GM23338 (cell line): ENCODE data around the gene FOXK2. TPM values are rescaled to one million over a fixed set of nuclear protein-coding genes. Genes with fewer than 3 reads are reported as not detected.

Experiments
- ATAC-seq: fragments of 200-7000 bp; cut with Tn5 transposase; 3 replicates; pipeline ENCODE4 v1.9.1; 2020
- DNase-seq: peaks from one replicate; pipeline ENCODE4 v3.0.0-alpha.2; 2015; ENCODE audit warnings: low spot score
- H2AFZ ChIP-seq: fragments of 200-600 bp; sonication (generic); 2 replicates; pipeline ENCODE4 v1.8.0; 2016; ENCODE audit warnings: antibody characterized with exemption, mild to moderate bottlenecking, moderate library complexity
- H3F3A ChIP-seq: fragments of 200-600 bp; sonication (generic); replicated peaks from 2 replicates; pipeline ENCODE4 v1.8.0; 2017; ENCODE audit warnings: antibody characterized with exemption, mixed run types, low read depth
- H3K27ac ChIP-seq: fragments of 200-600 bp; sonication (generic); 2 replicates; pipeline ENCODE4 v1.6.1; 2016; ENCODE audit warnings: low read depth
- H3K27me3 ChIP-seq: fragments of 200-600 bp; sonication (generic); 2 replicates; pipeline ENCODE4 v1.8.0; 2016; ENCODE audit warnings: mild to moderate bottlenecking, mixed run types, moderate library complexity; ENCODE audit not compliant: insufficient read depth
- H3K36me3 ChIP-seq: fragments of 200-600 bp; sonication (generic); 2 replicates; pipeline ENCODE4 v1.8.0; 2016; ENCODE audit warnings: mild to moderate bottlenecking; ENCODE audit not compliant: insufficient read depth
- H3K4me1 ChIP-seq: fragments of 200-600 bp; sonication (generic); 2 replicates; pipeline ENCODE4 v1.8.0; 2016; ENCODE audit warnings: mild to moderate bottlenecking, moderate library complexity; ENCODE audit not compliant: insufficient read depth
- H3K4me2 ChIP-seq: fragments of 200-600 bp; sonication (generic); 2 replicates; pipeline ENCODE4 v1.7.1; 2017; ENCODE audit warnings: mixed run types
- H3K4me3 ChIP-seq: fragments of 200-600 bp; sonication (generic); 2 replicates; pipeline ENCODE4 v1.6.1; 2016; ENCODE audit warnings: mixed run types
- H3K79me2 ChIP-seq: fragments of 200-600 bp; sonication (generic); replicated peaks from 2 replicates; pipeline ENCODE4 v1.8.0; 2017; ENCODE audit warnings: mild to moderate bottlenecking; ENCODE audit not compliant: insufficient read depth
- H3K9me2 ChIP-seq: fragments of 200-600 bp; sonication (generic); 2 replicates; pipeline ENCODE4 v1.8.0; 2017; ENCODE audit not compliant: insufficient read depth
- H4K20me1 ChIP-seq: fragments of 200-600 bp; sonication (generic); replicated peaks from 2 replicates; pipeline ENCODE4 v1.8.0; 2017; ENCODE audit warnings: mild to moderate bottlenecking; ENCODE audit not compliant: insufficient read depth
- H3K27ac Mint-ChIP-seq: 2 replicates; pipeline ENCODE4 v1.8.0; 2020; ENCODE audit warnings: inconsistent platforms, mild to moderate bottlenecking, moderate library complexity, mixed read lengths
- H3K27me3 Mint-ChIP-seq: 3 replicates; pipeline ENCODE4 v1.8.0; 2022; ENCODE audit warnings: low read depth, mild to moderate bottlenecking, moderate library complexity, mixed read lengths, inconsistent platforms; ENCODE audit not compliant: insufficient read depth, poor library complexity
- H3K36me3 Mint-ChIP-seq: 3 replicates; pipeline ENCODE4 v1.8.0; 2021; ENCODE audit warnings: low read depth, mild to moderate bottlenecking, inconsistent platforms, moderate library complexity, mixed read lengths
- H3K4me1 Mint-ChIP-seq: 3 replicates; pipeline ENCODE4 v1.8.0; 2020; ENCODE audit warnings: mild to moderate bottlenecking, inconsistent platforms, mixed read lengths
- H3K4me3 Mint-ChIP-seq: 3 replicates; pipeline ENCODE4 v1.8.0; 2021; ENCODE audit warnings: moderate library complexity, mild to moderate bottlenecking, inconsistent platforms, mixed read lengths
- H3K9me3 Mint-ChIP-seq: 3 replicates; pipeline ENCODE4 v1.8.0; 2020; ENCODE audit warnings: moderate library complexity, mild to moderate bottlenecking, inconsistent platforms, mixed read lengths
- CREB1 ChIP-seq: fragments of 250-450 bp; sonication (Bioruptor Pico); IDR thresholded peaks from 2 replicates; pipeline ENCODE4 v1.5.0; 2020; ENCODE audit warnings: low read depth, mild to moderate bottlenecking, moderate library complexity
- CTCF ChIP-seq, 2 experiments: fragments of 200-600 bp in 1 of 2; sonication (generic) in 1 of 2; conservative IDR thresholded peaks; 2 replicates each; pipeline versions ENCODE4 v1.5.1 to v1.6.1; 2016 to 2017; ENCODE audit warnings: antibody characterized with exemption in 2 of 2, low read depth in 2 of 2, mild to moderate bottlenecking in 2 of 2, moderate library complexity in 1 of 2
- EZH2 ChIP-seq: fragments of 200-600 bp; sonication (generic); IDR thresholded peaks from one replicate; pipeline ENCODE4 v1.8.0; 2017; ENCODE audit warnings: antibody characterized with exemption, mild to moderate bottlenecking, low read depth; ENCODE audit not compliant: unreplicated experiment
- EZH2phosphoT487 ChIP-seq: fragments of 200-600 bp; sonication (generic); IDR thresholded peaks from one replicate; pipeline ENCODE4 v1.8.1; 2018; ENCODE audit warnings: antibody characterized with exemption; ENCODE audit not compliant: unreplicated experiment
- NANOG ChIP-seq: IDR thresholded peaks from 2 replicates; pipeline ENCODE4 v1.6.1; 2016; ENCODE audit warnings: antibody characterized with exemption, borderline replicate concordance
- POLR2AphosphoS5 ChIP-seq: IDR thresholded peaks from 2 replicates; pipeline ENCODE4 v1.6.1; 2016; ENCODE audit warnings: antibody characterized with exemption, low read depth
- STAT1 ChIP-seq: IDR thresholded peaks from one replicate; pipeline ENCODE4 v1.6.1; 2016; ENCODE audit warnings: antibody characterized with exemption; ENCODE audit not compliant: unreplicated experiment
- ZNF114 ChIP-seq: fragments of 250-450 bp; sonication (Bioruptor Pico); IDR thresholded peaks from 2 replicates; pipeline ENCODE4 v1.5.0; 2020; ENCODE audit warnings: mild to moderate bottlenecking, moderate library complexity
- ZNF331 ChIP-seq: fragments of 250-450 bp; sonication (Bioruptor Pico); IDR thresholded peaks from 2 replicates; pipeline ENCODE4 v1.5.0; 2020; ENCODE audit warnings: low read depth, mild to moderate bottlenecking, moderate library complexity
- polyA plus RNA-seq: library from polyadenylated mRNA; unstranded; fragments of >200 nt; fragmentation: Nextera tagmentation; extraction: Ambion mirVana; gene quantifications from 2 replicates; pipeline ENCODE4 v1.2.1, GENCODE V29; 2016
- total RNA-seq: library from RNA; depleted of rRNA; stranded (reverse); fragments of >200 nt; shearing (Covaris generic); gene quantifications from 2 replicates; pipeline ENCODE4 v1.2.3, GENCODE V29; 2014
- TF ChIP-seq, protein P1 (sequence below): IDR thresholded peaks from 2 replicates; pipeline ENCODE4 v1.6.1; 2016; ENCODE audit warnings: antibody characterized with exemption
- TF ChIP-seq, protein P2 (sequence below): IDR thresholded peaks from one replicate; pipeline ENCODE4 v1.6.1; 2018; ENCODE audit warnings: antibody characterized with exemption; ENCODE audit not compliant: unreplicated experiment

FOXK2 gene
- total and polyA plus RNA-seq, 2 experiments from 2014 or later, result 12.3 to 66.0 TPM

- ATAC-seq, result no peak
- Histone ChIP-seq H3K79me2 (peaks cover 8% of the 10 kb centered on the region), H3K36me3 (peaks cover 10% of the 10 kb centered on the region), H3K4me2 (no peak overlapping the region), H2AFZ (no peak overlapping the region), H4K20me1 (peaks cover 10% of the 10 kb centered on the region; the same call in 1 of the 2 replicates), H3K27me3 (no peaks in the 10 kb centered on the region), H3F3A (no peaks in the 10 kb centered on the region), H3K4me1 (no peaks in the 10 kb centered on the region), H3K4me3 (no peak overlapping the region), H3K9me2 (no peaks in the 10 kb centered on the region), H3K27ac (no peak overlapping the region)
- TF ChIP-seq ZNF331 (CRISPR knock-in tag), result no peak
- no peaks in the 10 kb centered on the region for H3K4me1 Mint-ChIP-seq
- H3K27me3 Mint-ChIP-seq, result peaks cover 2% of the 10 kb centered on the region
- H3K4me3 Mint-ChIP-seq, result no peak overlapping the region
- no peak for DNase-seq
- peaks cover 74% of the 10 kb centered on the region for H3K36me3 Mint-ChIP-seq
- no peak overlapping the region; the same call in 1 of the 2 replicates for H3K27ac Mint-ChIP-seq
- H3K9me3 Mint-ChIP-seq, result no peaks in the 10 kb centered on the region
These were observed 104.2 kb downstream of the FOXK2 start for GRCh38 chr17:82623707-82624106.

DNA sequence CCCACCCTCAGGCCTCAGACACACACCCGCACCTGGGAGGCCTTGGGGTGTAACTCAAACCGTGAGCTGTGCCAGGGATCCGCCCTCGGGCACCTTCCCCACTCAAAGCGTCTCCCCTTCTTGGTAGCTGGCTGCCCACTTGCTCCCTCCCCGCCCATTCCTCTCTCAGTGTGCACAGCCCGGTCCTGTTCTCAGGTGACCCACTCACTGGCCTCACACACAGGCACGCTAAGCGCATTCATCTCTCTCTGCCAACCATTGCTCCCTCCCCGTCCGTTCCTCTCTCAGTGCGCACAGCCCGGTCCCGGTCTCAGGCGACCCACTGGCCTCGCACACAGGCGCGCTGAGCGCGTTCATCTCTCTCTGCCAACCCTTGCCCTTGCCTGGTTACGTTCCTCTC lies 107.9 kb downstream of the FOXK2 start:
- H3K27me3 Mint-ChIP-seq, result peaks cover 2% of the 10 kb centered on the region
- peaks cover 23% of the 10 kb centered on the region for H4K20me1 ChIP-seq
- H3K79me2 ChIP-seq, result peaks cover 37% of the 10 kb centered on the region
- no peaks in the 10 kb centered on the region for H3K9me2 ChIP-seq
- no peaks in the 10 kb centered on the region for H3F3A ChIP-seq
- H3K36me3 Mint-ChIP-seq, result peaks cover 51% of the 10 kb centered on the region
- no peaks in the 10 kb centered on the region for H3K4me1 Mint-ChIP-seq
- DNase-seq (no peak), ATAC-seq (no peak)
- H3K36me3 ChIP-seq, result peaks cover 5% of the 10 kb centered on the region; the same call in 1 of the 2 replicates
- H3K27ac ChIP-seq, result no peak overlapping the region
- no peak overlapping the region for H3K4me2 ChIP-seq
- no peak overlapping the region for H2AFZ ChIP-seq
- H3K9me3 Mint-ChIP-seq, result no peaks in the 10 kb centered on the region
- no peak overlapping the region for H3K4me3 Mint-ChIP-seq
- no peaks in the 10 kb centered on the region for H3K27me3 ChIP-seq
- H3K4me1 ChIP-seq, result no peaks in the 10 kb centered on the region
- H3K4me3 ChIP-seq, result no peak overlapping the region
- H3K27ac Mint-ChIP-seq, result no peak overlapping the region
- no peak for TF ChIP-seq CTCF (conservative IDR thresholded peaks at IDR 0.05; ENCODE audit: low read depth in 2 of 2)
- no peak for TF ChIP-seq CREB1
- no peak for TF ChIP-seq EZH2
- no peak for TF ChIP-seq NANOG
- TF ChIP-seq, protein P1, sequence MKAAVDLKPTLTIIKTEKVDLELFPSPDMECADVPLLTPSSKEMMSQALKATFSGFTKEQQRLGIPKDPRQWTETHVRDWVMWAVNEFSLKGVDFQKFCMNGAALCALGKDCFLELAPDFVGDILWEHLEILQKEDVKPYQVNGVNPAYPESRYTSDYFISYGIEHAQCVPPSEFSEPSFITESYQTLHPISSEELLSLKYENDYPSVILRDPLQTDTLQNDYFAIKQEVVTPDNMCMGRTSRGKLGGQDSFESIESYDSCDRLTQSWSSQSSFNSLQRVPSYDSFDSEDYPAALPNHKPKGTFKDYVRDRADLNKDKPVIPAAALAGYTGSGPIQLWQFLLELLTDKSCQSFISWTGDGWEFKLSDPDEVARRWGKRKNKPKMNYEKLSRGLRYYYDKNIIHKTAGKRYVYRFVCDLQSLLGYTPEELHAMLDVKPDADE, result no peak
- no peak for TF ChIP-seq STAT1
- no peak for TF ChIP-seq ZNF331 (CRISPR knock-in tag)
- TF ChIP-seq EZH2phosphoT487, result no peak
- no peak for TF ChIP-seq ZNF114 (CRISPR knock-in tag)
- TF ChIP-seq, protein P2, sequence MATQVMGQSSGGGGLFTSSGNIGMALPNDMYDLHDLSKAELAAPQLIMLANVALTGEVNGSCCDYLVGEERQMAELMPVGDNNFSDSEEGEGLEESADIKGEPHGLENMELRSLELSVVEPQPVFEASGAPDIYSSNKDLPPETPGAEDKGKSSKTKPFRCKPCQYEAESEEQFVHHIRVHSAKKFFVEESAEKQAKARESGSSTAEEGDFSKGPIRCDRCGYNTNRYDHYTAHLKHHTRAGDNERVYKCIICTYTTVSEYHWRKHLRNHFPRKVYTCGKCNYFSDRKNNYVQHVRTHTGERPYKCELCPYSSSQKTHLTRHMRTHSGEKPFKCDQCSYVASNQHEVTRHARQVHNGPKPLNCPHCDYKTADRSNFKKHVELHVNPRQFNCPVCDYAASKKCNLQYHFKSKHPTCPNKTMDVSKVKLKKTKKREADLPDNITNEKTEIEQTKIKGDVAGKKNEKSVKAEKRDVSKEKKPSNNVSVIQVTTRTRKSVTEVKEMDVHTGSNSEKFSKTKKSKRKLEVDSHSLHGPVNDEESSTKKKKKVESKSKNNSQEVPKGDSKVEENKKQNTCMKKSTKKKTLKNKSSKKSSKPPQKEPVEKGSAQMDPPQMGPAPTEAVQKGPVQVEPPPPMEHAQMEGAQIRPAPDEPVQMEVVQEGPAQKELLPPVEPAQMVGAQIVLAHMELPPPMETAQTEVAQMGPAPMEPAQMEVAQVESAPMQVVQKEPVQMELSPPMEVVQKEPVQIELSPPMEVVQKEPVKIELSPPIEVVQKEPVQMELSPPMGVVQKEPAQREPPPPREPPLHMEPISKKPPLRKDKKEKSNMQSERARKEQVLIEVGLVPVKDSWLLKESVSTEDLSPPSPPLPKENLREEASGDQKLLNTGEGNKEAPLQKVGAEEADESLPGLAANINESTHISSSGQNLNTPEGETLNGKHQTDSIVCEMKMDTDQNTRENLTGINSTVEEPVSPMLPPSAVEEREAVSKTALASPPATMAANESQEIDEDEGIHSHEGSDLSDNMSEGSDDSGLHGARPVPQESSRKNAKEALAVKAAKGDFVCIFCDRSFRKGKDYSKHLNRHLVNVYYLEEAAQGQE, result no peak
- TF ChIP-seq POLR2AphosphoS5, result no peak
